HG02852 (cell line): Measurements from ENCODE around the gene CGB5.
"Not testable (repeated sequence)": the region's sequence is repeated elsewhere in the genome, so short reads cannot be mapped to it uniquely, and the experiment has no call there.

Experiments used
- ATAC-seq: cut with Tn5 transposase; IDR thresholded peaks from one replicate; pipeline ENCODE4 v1.9.1; 2021; ENCODE audit warnings: mild to moderate bottlenecking, moderate library complexity; ENCODE audit not compliant: unreplicated experiment

Gene CGB5

GRCh38 chr19:49043548-49043947 is at the start of gene CGB5:
Gene CGB5 (plus strand): TSS chr19:49043848. CDS start chr19:49044210, 362 bp downstream.
- not testable (repeated sequence) for ATAC-seq

- no peak for ATAC-seq
These were observed 49.6 kb upstream of the CGB5 start for GRCh38 chr19:48994035-48994386.

GRCh38 chr19:48997972-48998371 is 45.7 kb upstream of the CGB5 start:
- no peak for ATAC-seq

- no peak for ATAC-seq
These were observed 43.9 kb upstream of the CGB5 start for GRCh38 chr19:48999481-49000325.

- ATAC-seq = no peak
These were observed 39.5 kb upstream of the CGB5 start for GRCh38 chr19:49004133-49004532.

GRCh38 chr19:49004964-49005614 is 38.6 kb upstream of the CGB5 start:
- ATAC-seq = no peak

- no peak for ATAC-seq
These were observed 36.7 kb upstream of the CGB5 start for GRCh38 chr19:49006905-49007304.

- no peak for ATAC-seq
These were observed 33.8 kb upstream of the CGB5 start for GRCh38 chr19:49009828-49010227.

GRCh38 chr19:49010453-49010852 is 33.2 kb upstream of the CGB5 start:
- no peak for ATAC-seq

- ATAC-seq = no peak
These were observed 32.5 kb upstream of the CGB5 start for GRCh38 chr19:49011194-49011593.

- ATAC-seq = no peak
These were observed 29.4 kb upstream of the CGB5 start for GRCh38 chr19:49014123-49014869.

- ATAC-seq = no peak
These were observed 28.8 kb upstream of the CGB5 start for GRCh38 chr19:49014870-49015255.

GRCh38 chr19:49016067-49016839 is 27.4 kb upstream of the CGB5 start:
- ATAC-seq = no peak

- ATAC-seq = no peak
These were observed 26.5 kb upstream of the CGB5 start, which contains the start of gene LHB for GRCh38 chr19:49017041-49017665. Gene LHB (minus strand): TSS chr19:49017091. CDS start chr19:49017081, 10 bp downstream.

- no peak for ATAC-seq
These were observed 25.8 kb upstream of the CGB5 start for GRCh38 chr19:49017666-49018351.

- not testable (repeated sequence) for ATAC-seq
These were observed 25.0 kb upstream of the CGB5 start for GRCh38 chr19:49018388-49019241.

- ATAC-seq = no peak
These were observed 24.3 kb upstream of the CGB5 start for GRCh38 chr19:49019242-49019932.

GRCh38 chr19:49020342-49020741 is 23.3 kb upstream of the CGB5 start:
- ATAC-seq = no peak
